Measurements from ENCODE around the gene RBM5.

DNA sequence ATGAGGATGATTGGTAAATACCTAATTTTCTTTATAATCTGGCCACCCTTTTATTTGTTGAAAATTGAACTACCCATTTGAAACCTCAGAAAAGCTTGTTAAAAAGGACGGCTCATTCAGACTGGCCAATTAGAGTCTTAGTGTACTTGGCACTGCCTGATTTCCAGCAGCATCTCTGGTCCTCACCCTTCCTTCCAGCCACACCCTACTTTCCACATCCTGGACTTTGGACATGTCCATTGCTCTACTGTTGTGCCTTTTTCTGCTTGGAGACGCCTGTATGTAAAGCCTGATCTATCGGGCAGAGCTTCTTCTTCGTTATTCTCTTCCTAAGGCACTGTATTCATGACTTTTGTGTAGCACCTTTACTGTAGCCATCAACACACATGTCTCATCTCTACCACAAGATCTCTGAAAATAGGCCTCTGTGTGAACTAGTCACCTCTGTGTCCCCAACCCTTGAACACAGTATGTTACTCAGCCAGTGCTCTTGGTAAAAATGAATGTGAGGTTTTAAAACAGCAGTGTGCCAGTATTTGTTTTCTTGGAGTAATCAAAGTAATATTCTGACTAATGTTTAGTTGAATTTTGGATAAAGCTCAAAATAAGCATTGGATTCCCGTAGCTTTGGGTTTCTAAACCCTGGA is 6.8 kb downstream of the RBM5 start:
- TF ChIP-seq, protein P1, sequence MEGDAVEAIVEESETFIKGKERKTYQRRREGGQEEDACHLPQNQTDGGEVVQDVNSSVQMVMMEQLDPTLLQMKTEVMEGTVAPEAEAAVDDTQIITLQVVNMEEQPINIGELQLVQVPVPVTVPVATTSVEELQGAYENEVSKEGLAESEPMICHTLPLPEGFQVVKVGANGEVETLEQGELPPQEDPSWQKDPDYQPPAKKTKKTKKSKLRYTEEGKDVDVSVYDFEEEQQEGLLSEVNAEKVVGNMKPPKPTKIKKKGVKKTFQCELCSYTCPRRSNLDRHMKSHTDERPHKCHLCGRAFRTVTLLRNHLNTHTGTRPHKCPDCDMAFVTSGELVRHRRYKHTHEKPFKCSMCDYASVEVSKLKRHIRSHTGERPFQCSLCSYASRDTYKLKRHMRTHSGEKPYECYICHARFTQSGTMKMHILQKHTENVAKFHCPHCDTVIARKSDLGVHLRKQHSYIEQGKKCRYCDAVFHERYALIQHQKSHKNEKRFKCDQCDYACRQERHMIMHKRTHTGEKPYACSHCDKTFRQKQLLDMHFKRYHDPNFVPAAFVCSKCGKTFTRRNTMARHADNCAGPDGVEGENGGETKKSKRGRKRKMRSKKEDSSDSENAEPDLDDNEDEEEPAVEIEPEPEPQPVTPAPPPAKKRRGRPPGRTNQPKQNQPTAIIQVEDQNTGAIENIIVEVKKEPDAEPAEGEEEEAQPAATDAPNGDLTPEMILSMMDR (conservative IDR thresholded peaks at IDR 0.05): no peak
- no peak for TF ChIP-seq ZFX (IDR thresholded peaks at IDR 0.05)

Measured in C4-2B (cell line).